NCI-H2227 (cell line): ENCODE data around the gene GNA15.

Experiments used
- DNase-seq: peaks from one replicate; lab custom pipeline; 2025; ENCODE audit not compliant: unreplicated experiment; lab: John Stamatoyannopoulos, UW

GNA15 gene

DNA sequence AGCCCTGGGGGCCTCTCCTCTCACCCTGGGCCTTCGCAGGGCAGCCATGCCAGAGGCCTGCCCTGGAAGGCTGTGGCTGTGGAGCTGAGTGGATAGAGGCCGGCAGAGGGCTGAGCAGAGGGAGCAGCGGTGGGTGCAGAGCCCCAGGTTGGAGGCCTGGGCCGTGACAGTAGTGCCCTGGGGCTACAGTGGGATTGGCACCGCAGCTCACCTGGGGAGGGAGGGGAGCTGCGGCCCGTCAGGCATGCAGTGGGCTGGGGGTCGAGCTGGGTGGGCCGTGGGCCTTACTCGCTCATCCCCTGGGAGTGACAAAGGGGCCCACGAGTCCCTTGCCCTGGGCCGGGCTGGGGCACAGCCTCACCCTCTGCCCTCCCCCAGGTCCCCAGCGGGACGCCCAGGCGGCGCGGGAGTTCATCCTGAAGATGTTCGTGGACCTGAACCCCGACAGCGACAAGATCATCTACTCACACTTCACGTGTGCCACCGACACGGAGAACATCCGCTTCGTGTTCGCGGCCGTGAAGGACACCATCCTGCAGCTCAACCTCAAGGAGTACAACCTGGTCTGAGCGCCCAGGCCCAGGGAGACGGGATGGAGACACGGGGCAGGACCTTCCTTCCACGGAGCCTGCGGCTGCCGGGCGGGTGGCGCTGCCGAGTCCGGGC, 15.1 kb upstream of the GNA15 start:
- no peak for DNase-seq

DNA sequence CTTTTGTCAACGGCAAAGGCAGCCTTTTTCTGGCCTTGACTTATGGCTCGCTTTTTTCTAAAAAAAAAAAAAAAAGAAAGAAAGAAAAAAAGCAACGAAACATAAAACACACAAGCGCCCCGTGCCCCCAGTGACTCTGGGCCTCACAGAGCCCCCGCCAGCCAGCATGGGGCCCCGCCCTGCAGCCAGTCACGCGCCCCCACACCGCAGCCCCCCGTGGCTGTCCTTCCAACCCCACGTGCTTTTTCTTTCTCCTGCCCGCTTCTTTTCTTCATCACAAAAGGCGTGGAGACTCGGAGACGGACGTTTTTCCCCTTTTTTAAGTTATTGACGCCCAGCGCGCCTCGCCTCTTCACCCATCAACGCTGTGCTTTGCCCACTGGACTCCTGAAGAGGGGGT, 14.4 kb upstream of the GNA15 start:
- no peak for DNase-seq

DNA sequence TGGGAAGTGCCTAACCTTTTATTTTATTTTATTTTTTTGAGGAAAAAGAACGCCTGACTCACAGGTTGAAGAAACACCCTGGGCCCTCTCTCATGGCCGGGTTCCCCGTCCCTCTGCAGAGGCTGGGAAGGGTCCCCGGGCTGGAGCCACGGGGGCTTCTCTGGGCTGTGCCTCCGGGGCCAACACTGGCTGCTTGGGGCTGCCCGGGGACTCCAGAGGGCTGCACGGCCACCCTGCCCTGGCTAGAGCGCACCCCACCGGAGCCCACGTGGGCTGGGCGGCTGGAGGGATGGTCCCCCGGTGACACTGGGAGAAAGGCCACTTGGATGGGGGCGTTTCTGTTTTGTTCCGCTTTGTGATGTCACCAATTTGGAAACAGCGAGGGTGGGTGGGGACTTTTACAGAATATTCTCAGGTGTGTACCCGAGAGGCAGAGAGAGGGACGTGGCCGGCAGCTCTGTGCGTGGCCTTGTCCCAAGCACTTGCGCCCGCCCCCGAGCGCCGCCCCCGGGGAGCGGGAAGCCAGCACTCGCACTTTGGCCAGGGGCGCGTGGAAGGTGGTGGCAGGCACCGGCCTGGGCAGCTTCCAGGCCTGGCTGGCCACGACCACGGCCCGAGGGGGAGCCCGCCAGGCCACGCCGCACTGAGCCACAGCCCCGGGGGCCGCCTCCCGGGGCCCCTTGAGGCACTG, 13.9 kb upstream of the GNA15 start:
- no peak for DNase-seq

DNA sequence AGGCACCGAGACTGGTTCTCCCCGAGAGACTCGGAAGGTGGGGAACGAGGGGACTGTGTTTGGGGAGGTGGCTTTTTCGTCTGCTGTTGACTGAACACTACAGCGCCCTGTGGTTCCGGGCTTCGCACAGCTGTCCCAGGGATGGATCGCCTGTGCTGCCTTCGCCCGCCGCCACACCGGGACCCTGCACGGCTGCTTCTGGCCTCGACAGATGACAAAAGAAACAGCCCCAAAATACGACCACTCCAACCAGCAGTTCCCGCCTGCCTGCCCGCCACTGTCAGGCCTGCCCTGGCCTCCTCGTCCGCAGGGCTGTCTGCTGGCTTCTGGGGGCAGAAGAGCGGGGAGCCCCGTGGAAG, 13.3 kb upstream of the GNA15 start:
- no peak for DNase-seq

DNA sequence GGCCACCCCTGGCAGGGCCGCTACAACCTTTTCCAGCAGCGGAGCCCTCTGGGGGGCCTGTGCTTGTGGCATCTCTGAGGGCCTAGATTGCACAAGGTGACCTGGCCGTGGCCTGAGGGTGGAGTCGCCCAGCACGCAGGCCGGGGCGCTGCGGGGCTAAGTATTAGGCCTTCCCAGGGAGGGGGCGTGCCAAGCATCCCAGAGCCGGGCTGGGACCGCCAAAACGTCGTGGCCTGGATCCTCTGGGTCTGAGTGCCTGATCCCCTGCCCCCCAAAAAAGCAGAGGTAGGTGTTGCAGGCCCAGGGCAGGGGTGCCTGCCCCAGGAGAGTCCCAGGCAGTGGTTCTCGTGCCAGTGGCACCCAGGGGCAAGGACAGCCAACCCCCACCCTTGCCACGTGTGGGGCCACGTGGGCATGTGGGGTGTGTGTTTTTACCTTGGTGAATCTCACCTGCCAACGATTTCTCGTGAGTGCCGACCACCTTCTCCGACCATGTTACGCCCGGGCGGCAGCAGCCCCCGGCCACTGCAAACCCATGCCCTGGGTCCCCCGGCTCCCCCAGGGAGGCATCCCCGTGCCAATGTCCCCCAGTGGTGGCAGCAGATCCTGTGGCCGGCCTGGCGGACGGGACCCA, 12.6 kb upstream of the GNA15 start:
- no peak for DNase-seq

DNA sequence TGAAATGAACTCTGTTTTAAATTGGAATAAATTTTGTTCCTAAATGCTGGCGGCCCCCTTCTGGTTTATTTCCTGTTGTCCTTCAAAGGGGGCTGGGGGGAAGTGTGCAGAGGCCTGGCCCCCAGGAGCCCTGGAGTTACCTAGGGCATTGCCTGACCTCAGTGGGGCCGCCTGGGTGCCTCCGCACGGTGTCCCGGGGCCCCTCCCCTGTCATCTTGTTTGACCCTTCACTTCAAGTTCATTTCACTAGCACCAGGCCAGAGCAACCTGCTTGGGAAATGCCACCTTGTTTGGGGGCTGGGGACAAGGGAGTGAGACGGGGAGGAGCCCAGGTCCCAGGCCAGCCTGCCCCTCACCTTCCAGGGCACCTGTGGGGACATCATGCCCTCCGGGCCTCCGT, 11.9 kb upstream of the GNA15 start:
- DNase-seq: no peak

DNA sequence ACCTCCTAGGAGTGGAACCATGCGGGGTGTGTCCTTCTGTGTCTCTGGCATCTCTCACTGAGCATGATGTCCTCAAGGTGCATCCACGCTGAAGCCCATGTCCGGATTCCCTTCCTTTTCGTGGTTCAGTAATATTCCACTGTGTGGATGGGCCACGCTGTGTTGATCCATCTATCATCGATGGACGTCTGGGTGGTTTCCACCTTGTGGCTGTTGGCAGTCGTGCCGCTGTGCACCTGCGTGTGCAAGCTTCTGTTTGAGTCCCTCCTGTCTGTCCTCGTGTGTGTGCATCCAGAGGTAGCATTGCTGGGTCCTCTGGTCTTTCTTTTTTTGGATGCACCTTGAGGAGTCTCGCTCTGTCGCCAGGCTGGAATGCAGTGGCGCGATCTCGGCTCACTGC, 11.2 kb upstream of the GNA15 start:
- DNase-seq: no peak

DNA sequence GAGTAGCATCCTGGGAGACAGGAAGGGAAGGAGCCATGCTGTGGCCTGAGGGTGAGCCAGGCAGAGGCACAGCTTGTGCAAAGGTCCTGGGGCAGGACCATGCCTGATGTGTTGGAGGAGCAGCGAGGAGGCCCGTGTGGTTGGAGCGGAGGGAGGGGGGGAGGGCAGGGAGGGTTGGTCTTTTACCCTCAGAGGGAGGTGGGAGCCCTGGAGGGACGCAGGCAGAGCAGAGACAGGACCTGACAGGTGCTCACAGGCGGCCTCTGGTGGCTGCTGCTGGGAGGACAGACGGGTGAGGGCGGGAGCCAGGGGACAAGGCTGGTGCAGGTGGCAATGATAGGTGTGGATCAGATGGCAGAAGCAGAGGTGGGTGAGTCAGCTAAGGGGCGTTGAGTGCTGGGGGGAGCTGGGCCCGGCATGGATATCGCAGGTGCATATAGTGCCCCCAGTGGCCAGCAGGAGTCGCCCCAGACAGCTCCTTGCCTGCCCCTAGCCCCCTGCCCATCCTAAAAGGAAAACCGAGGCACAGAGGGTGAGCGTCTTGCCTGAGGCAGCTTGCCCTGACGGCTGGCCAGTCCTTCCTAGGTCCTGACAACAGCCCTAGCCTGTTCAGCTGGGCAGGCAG, 9.8 kb upstream of the GNA15 start:
- DNase-seq: peak; percentile 4

DNA sequence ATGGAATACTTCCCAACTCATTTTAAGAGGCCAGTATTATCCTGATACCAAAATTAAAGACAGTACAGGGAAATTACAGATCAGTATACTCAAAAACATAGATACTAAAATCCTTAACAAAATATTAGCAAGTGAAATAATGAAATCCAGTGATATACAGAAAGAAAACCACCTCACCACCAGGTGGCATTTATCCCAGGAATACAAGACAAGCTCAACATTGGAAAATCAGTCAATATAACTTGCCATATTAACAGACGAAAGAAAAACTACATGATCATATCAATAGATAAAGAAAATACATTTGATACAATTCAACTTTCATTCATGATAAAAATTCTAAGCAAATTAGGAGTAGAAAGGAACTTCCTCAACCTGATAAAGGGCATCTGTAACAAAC, 6.7 kb upstream of the GNA15 start:
- no peak for DNase-seq

DNA sequence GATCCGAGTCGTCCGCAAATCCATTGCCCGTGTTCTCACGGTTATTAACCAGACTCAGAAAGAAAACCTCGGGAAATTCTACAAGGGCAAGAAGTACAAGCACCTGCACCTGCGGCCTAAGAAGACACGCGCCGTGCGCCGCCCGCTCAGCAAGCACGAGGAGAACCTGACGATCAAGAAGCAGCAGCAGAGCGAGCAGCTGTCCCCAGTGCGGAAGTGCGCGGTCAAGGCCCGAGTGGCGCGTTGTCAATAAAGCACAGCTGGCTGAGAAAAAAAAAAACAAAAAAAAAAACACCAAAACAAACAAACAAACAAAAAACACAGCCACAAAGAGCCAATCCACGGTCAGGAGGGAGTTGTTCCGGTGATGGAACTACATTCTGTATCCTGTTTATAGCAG, 4.7 kb upstream of the GNA15 start:
- DNase-seq: no peak

DNA sequence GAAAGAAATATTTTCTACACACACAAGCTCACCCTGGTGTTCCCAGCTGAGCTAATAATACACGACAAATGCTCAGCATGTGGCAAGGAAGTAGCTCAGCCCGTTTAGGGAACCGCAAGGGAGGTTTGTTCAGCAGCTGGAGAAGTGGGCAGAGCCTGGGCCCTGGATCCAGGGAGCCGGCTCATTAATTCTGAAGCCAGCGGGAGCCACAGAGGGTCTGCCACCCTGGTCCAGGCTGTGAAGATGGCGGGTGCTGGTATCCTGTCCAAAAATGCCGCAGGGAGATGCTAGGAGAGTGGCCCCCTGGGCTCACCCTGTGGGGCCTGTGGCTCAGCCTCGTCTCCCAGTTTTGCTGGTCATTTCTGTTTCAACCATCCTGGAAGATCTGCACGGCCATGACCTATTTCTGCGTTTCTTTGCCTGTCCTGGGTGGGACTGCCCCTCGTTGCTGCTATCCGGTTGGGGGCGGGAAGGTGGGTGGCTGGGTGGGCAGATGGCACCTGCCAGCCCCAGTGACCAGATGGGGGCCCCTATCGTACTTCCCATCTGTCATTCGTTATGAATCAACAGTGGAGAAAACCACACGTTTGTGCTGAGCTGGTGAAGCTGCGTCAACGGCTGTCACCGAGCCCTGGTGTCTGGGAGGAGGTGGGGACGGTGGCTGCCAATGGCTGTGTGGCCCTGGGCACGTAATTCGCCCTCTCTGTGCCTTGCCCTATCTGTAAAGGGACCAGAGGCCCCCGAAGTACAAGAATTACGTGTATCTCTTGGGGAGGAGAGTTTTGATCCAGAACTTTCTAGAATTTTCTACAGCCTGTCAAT, 2.7 kb upstream of the GNA15 start:
- no peak for DNase-seq

DNA sequence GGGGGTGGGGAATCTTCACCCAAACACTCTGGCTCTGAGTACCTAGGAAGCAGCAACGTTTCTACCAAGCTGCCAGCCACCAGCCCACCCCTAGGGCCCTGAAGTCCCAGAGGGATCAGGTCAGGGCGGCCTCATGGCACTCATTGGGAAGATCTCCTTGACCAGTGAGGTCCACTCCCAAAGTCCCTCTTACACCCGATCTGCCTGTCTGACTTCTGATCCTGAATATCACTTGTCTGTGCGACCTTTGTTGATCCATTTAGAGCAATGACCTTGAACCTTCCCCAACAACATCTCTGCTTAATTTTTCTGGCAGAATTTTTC, 2.1 kb upstream of the GNA15 start:
- no peak for DNase-seq

DNA sequence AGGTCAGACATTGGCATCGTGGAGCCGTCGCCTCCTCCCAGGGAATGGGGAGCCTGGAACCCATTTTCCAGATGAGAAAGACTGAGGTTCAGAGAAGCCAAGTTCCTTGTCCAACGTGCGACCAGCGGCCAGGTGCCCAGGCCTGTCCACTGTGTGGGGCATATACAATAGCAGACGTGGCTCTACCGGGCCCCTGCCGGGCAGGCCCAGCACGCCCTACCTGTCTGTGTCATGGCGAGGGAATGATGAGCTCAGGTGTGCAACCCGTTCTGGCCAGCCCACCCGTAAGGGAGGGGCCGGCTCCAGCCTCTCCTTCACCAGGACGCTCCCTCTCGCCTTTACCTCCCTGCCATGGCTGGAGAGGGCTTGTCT, 837 bp downstream of the GNA15 start:
- DNase-seq: no peak

DNA sequence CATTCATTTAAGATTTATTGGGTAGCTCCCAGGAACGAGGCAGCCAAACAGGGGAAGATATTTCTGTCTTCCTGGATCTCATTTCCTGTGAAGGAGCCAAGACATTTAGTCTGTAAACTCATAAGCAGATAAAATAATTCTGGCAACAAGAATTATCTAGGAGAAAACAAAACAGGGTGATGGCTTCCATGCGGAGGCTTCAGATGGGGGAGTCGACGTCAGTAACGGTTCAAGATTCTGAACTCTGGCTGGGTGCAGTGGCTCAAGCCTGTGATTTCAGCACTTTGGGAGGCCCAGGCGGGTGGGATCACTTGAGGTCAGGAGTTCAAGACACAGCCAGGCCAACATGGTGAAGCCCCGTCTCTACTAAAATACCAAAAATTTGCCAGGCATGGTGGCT, 1.3 kb downstream of the GNA15 start:
- no peak for DNase-seq

DNA sequence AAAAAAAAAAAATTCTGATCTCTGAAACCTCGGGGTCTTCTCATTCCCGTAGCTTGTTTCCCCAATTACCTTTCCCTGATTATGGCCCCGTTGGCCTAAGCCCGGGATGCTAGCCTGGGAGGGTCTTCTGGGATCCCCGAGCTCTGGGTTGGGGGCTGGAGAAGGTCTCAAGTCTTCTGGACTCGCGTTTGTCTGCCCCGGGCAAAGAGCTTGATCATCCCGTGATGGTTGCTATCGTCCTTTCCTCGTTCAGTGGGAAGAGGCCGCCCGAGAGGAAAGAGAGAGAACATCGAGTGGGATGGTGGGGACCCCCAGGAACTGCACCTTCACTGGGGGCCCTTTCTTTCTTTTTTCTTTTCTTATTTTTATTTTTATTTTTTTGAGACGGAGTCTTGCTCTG, 2.4 kb downstream of the GNA15 start:
- no peak for DNase-seq

DNA sequence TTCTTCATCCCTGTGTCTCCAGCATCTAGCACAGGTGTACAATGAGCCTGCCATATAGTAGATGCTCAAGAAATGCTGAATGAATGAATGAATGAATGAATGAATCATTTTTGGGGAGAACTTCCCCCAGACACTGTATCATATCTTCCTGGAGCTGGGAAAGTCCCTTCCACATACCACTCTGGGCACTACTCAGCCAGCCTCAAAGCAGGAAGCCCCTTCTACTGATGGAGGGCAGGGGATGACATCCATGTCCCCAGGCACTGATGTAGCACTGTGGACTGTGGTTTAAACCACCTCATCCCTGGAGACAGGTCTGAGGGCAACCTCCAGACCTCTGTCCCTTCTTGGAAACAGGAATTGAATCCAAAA, 4.8 kb downstream of the GNA15 start:
- no peak for DNase-seq

DNA sequence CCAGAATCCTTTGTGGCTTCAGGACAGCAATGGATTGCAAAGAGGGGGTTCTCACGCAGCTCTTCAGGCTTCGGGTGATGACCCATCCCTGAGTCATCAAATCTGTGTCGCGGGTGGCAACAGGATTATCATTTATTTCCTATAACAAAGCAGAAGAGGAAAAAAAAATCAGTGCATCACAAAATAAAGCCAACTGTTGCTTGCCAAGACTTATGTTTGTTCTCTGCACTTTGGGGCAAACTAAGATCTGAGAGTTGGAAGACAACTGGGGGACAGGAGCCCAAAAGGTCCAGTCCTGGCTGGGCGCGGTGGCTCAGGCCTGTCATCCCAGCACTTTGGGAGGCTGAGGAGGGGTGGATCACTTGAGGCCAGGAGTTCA, 6.4 kb downstream of the GNA15 start:
- DNase-seq: no peak

DNA sequence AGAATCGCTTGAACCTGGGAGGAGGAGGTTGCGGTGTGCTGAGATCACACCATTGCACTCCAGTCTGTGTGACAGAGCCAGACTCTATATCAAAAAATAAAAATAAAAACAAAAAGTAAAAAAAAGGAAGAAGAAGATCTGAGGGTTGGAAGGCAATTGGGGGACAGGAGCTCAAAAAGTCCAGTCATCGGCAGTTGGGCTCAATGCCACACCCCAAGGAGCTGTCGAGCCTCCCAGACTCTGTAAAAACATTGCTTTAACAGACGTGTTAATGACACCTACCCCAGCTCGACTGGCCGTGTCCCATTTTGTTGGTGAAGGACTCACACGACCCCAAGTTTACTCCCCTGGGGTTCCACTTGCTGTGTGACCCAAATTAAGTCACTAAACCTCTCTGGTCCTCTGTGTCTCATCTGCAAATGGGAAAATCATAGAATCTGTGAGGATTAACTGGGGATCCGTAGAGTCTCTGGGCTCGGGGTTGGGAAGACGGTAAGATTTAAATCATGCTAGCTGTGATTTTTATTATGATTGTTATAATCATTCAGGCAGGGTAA, 7.0 kb downstream of the GNA15 start:
- no peak for DNase-seq

DNA sequence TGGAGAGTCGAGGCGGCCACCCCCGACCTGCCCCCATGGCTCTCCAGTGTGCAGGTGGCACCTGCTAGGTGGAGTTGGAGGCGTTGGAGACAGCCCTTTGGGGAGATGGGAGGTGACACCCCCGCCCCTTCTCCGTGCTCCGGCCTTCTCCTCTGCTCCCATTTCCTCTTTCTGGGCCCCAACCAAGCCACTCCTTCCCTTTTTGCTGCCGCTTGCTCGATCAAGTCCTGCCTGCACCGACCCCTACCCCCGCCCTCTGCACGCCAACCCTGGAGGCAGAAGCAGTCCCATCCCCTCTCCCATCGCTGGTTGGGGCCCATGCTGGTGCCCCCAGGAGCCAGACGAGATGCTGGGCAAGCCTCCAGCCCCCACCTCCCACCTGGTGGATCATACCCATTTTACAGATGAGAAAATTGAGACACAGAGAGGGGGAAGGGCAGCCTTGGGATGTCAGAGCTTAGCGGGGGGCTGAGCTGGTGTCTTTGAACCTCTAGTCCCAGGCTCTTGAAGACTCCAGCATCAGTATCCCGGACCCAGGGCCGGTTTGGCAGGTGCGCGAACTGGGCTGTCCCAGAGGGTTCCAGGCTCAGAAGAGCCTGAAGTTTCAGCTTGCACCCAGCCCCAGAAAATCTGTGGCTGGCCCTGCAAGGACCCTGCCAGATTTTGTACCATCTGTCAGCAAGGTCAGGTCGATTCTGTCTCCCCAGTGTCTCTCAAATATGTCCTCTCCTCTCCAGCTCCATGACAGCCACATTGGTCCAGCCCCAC, 10.3 kb downstream of the GNA15 start:
- DNase-seq: no peak

DNA sequence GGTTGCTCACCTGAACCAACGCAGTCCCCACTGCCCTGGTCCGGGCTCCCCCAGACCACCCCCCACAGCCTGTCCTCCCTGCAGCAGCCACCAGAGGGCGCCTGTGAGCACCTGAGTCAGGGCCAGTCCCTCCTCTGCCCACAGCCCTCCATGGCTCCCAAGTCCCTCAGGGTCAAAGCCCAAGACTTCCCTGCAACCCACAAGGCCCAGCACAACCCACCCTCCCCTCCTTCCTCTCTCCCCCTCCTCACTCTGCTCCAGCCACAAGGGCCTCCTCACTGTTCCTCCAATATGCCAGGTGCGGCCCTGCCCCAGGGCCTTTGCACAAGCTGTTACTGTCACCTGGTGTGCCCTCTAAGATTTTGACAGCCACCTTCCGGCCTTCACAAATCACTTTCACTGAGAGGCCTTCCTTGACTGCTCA, 10.9 kb downstream of the GNA15 start:
- no peak for DNase-seq

DNA sequence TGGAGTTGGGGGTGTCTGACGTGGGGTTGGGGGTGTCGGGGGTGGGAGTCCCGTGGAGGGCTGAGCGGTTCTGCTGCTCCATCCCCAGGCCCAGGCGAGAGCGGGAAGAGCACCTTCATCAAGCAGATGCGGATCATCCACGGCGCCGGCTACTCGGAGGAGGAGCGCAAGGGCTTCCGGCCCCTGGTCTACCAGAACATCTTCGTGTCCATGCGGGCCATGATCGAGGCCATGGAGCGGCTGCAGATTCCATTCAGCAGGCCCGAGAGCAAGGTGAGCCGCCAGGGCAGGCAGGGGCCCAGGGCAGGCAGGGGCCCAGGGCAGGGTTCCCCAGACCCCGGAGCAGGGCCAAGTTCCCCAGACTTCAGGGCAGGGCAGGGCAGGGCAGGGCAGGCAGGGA, 12.7 kb downstream of the GNA15 start:
- DNase-seq: no peak
